ENCODE data around the gene PBX4. TPM values are rescaled to one million over a fixed set of nuclear protein-coding genes. Genes with fewer than 3 reads are reported as not detected.

Gene PBX4
- total RNA-seq, 4 donors from 2014 or later: 22.5 to 62.4 (median 38.4) TPM

- Histone ChIP-seq H3K4me1 (peaks cover 4 to 10% of the 10 kb centered on the region in 2 donors), H3K36me3 (no peaks in the 10 kb centered on the region), H3K4me3 (replicated peaks in 1 of 3) (no peak overlapping the region), H3K27ac (no peak overlapping the region), H3K27me3 (no peaks in the 10 kb centered on the region), H3K9me3 (no peaks in the 10 kb centered on the region)
- WGBS, 2 donors: 77 to 80% methylated on average over 10 to 14 of the region's 14 CpGs
- intact Hi-C loops (cut with DNase I): no loop called here
- TF ChIP-seq CTCF (IDR thresholded peaks at IDR 0.05): no peak
- TF ChIP-seq POLR2A (IDR thresholded peaks at IDR 0.05): no peak
- no peak for DNase-seq
Measured at GRCh38 chr19:19532806-19533701, 85.4 kb downstream of the PBX4 start.

- intact Hi-C loops (cut with DNase I): no loop called here
- peaks cover 4 to 7% of the 10 kb centered on the region in 2 donors for H3K36me3 ChIP-seq
- H3K27ac ChIP-seq: no peak overlapping the region
- peaks cover 0 to 8% of the 10 kb centered on the region in 2 donors for H3K4me1 ChIP-seq
- no peak for TF ChIP-seq POLR2A (IDR thresholded peaks at IDR 0.05)
- TF ChIP-seq CTCF (IDR thresholded peaks at IDR 0.05): peak; percentile 78 to 98 (median 94)
- 42 to 43% methylated on average over 23 to 29 of the region's 48 CpGs for WGBS, 2 donors
- H3K27me3 ChIP-seq: no peaks in the 10 kb centered on the region
- H3K4me3 ChIP-seq (replicated peaks in 1 of 3): no peak overlapping the region
- H3K9me3 ChIP-seq: no peaks in the 10 kb centered on the region
- peak; percentile 86 for DNase-seq
Measured at GRCh38 chr19:19531951-19532805, 86.3 kb downstream of the PBX4 start.

GRCh38 chr19:19530889-19531288 is 87.6 kb downstream of the PBX4 start:
- no peaks in the 10 kb centered on the region for H3K9me3 ChIP-seq
- peaks cover 12 to 21% of the 10 kb centered on the region in 2 donors for H3K4me1 ChIP-seq
- no peak overlapping the region for H3K27ac ChIP-seq
- intact Hi-C loops (cut with DNase I): no loop called here
- WGBS, 2 donors: 85 to 87% methylated on average over 4 of the region's 4 CpGs
- no peak overlapping the region for H3K4me3 ChIP-seq (replicated peaks in 1 of 3)
- TF ChIP-seq CTCF (IDR thresholded peaks at IDR 0.05) (no peak), POLR2A (IDR thresholded peaks at IDR 0.05) (no peak)
- no peaks in the 10 kb centered on the region for H3K27me3 ChIP-seq
- peaks cover 4 to 7% of the 10 kb centered on the region in 2 donors for H3K36me3 ChIP-seq
- no peak for DNase-seq

GRCh38 chr19:19530423-19530804 is 88.1 kb downstream of the PBX4 start:
- DNase-seq: no peak
- no peak overlapping the region for H3K4me3 ChIP-seq (replicated peaks in 1 of 3)
- no peak overlapping the region for H3K27ac ChIP-seq
- WGBS, 2 donors: 64% methylated on average over 9 of the region's 9 CpGs
- H3K27me3 ChIP-seq: no peaks in the 10 kb centered on the region
- H3K9me3 ChIP-seq: no peaks in the 10 kb centered on the region
- intact Hi-C loops (cut with DNase I): no loop called here
- peaks cover 4 to 7% of the 10 kb centered on the region in 2 donors for H3K36me3 ChIP-seq
- peaks cover 17 to 26% of the 10 kb centered on the region in 2 donors for H3K4me1 ChIP-seq
- no peak for TF ChIP-seq POLR2A (IDR thresholded peaks at IDR 0.05)

- no peaks in the 10 kb centered on the region for H3K9me3 ChIP-seq
- no peak overlapping the region for H3K27ac ChIP-seq
- WGBS, 2 donors: 76 to 79% methylated on average over 7 to 11 of the region's 11 CpGs
- intact Hi-C loops (cut with DNase I): no loop called here
- H3K4me3 ChIP-seq (replicated peaks in 1 of 3): no peak overlapping the region
- no peaks in the 10 kb centered on the region for H3K27me3 ChIP-seq
- peaks cover 4 to 7% of the 10 kb centered on the region in 2 donors for H3K36me3 ChIP-seq
- H3K4me1 ChIP-seq: peaks cover 20 to 31% of the 10 kb centered on the region in 2 donors
- no peak for DNase-seq
- TF ChIP-seq POLR2A (IDR thresholded peaks at IDR 0.05): no peak
- TF ChIP-seq CTCF (IDR thresholded peaks at IDR 0.05): no peak
Measured at GRCh38 chr19:19529783-19530422, 88.6 kb downstream of the PBX4 start.
